ENCODE results near the gene METTL21A.

- TF ChIP-seq EZH2phosphoT487 (IDR thresholded peaks at IDR 0.05; ENCODE audit: insufficient read depth, low read depth) (no peak), EZH2 (IDR thresholded peaks at IDR 0.05; ENCODE audit: insufficient read depth, poor library complexity, severe bottlenecking) (no peak)
Measured at GRCh38 chr2:207674826-207675225, 49.6 kb upstream of the METTL21A start.
